Right atrium auricular region (tissue), 2 donors: Measurements from ENCODE around the gene C5orf15. TPM values are rescaled to one million over a fixed set of nuclear protein-coding genes. Genes with fewer than 3 reads are reported as not detected.

ENCODE experiments used
- DNase-seq: peaks from one replicate; pipeline ENCODE4 v3.0.0-alpha.2; 2019; ENCODE audit warnings: low spot score
- H3K27ac ChIP-seq, 2 donors: fragments of 200-600 bp; sonication (generic); 1 replicate in 1 of 2; 2 replicates in 1 of 2; pipeline ENCODE4 v1.5.1; 2016 to 2019
- H3K27me3 ChIP-seq, 2 donors: fragments of 200-600 bp; sonication (generic); one replicate each; pipeline versions ENCODE4 v1.5.1 to v1.6.0; 2017 to 2019
- H3K36me3 ChIP-seq: fragments of 200-600 bp; sonication (generic); one replicate; pipeline ENCODE4 v1.5.1; 2016
- H3K4me1 ChIP-seq, 2 donors: fragments of 200-600 bp; sonication (generic); one replicate each; pipeline versions ENCODE4 v1.5.1 to v1.6.0; 2017 to 2019
- H3K4me3 ChIP-seq, 2 donors: fragments of 200-600 bp; sonication (generic); 1 replicate in 1 of 2; 2 replicates in 1 of 2; pipeline ENCODE4 v1.5.1; 2017 to 2019; ENCODE audit warnings: mild to moderate bottlenecking in 1 of 2, moderate library complexity in 1 of 2
- H3K9me3 ChIP-seq, 2 donors: fragments of 200-600 bp; sonication (generic); one replicate each; pipeline ENCODE4 v1.5.1; 2019
- CTCF ChIP-seq, 2 donors: fragments of 200-600 bp; sonication (generic); IDR thresholded peaks; one replicate each; pipeline ENCODE4 v1.5.1; 2019; ENCODE audit warnings: antibody characterized with exemption in 2 of 2
- total RNA-seq, 2 donors: library from RNA; depleted of rRNA; stranded (reverse); fragments of >200 nt; gene quantifications; one replicate each; pipeline ENCODE4 v1.1.0, GENCODE V29; 2016

C5orf15 gene
- total RNA-seq, 2 donors from 2014 or later: 32.6 to 59.8 TPM

- Histone ChIP-seq H3K4me1 (peaks cover 0 to 37% of the 10 kb centered on the region in 2 donors), H3K27me3 (no peaks in the 10 kb centered on the region), H3K27ac (no peak overlapping the region), H3K36me3 (no peaks in the 10 kb centered on the region), H3K4me3 (no peak overlapping the region), H3K9me3 (no peaks in the 10 kb centered on the region)
- no peak for DNase-seq
- TF ChIP-seq CTCF (IDR thresholded peaks at IDR 0.05): no peak
Observed at GRCh38 chr5:133948721-133949120, 19.7 kb downstream of the C5orf15 start.

- DNase-seq: no peak
- Histone ChIP-seq H3K9me3 (no peaks in the 10 kb centered on the region), H3K27ac (no peak overlapping the region), H3K36me3 (no peaks in the 10 kb centered on the region), H3K4me3 (no peak overlapping the region), H3K27me3 (no peaks in the 10 kb centered on the region), H3K4me1 (peaks cover 0 to 30% of the 10 kb centered on the region in 2 donors)
- no peak for TF ChIP-seq CTCF (IDR thresholded peaks at IDR 0.05)
Observed at GRCh38 chr5:133947431-133947841, 21.0 kb downstream of the C5orf15 start.

DNA sequence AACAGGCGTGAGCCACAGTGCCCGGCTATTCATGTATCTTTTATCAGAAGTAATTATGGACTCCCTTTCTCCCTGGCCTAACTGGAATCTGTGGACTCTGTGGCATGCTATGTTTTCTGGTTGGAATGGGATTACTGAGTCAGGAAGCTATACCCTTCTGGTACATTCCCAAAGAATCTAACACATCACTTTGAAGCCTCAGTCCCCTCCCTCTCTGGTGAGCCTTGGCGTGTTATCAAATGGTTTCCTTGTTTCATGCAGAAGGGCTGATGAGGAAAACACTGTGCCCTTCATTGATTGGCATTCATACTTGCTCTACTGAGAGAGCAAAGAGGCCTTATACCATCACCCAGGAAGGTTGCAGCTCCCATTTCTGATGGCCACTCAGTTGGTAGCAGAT is 22.9 kb downstream of the C5orf15 start:
- Histone ChIP-seq H3K4me3 (no peak overlapping the region), H3K9me3 (no peaks in the 10 kb centered on the region), H3K27me3 (no peaks in the 10 kb centered on the region), H3K36me3 (no peaks in the 10 kb centered on the region), H3K4me1 (peaks cover 0 to 12% of the 10 kb centered on the region in 2 donors), H3K27ac (no peak overlapping the region)
- TF ChIP-seq CTCF (IDR thresholded peaks at IDR 0.05): no peak
- no peak for DNase-seq

DNA sequence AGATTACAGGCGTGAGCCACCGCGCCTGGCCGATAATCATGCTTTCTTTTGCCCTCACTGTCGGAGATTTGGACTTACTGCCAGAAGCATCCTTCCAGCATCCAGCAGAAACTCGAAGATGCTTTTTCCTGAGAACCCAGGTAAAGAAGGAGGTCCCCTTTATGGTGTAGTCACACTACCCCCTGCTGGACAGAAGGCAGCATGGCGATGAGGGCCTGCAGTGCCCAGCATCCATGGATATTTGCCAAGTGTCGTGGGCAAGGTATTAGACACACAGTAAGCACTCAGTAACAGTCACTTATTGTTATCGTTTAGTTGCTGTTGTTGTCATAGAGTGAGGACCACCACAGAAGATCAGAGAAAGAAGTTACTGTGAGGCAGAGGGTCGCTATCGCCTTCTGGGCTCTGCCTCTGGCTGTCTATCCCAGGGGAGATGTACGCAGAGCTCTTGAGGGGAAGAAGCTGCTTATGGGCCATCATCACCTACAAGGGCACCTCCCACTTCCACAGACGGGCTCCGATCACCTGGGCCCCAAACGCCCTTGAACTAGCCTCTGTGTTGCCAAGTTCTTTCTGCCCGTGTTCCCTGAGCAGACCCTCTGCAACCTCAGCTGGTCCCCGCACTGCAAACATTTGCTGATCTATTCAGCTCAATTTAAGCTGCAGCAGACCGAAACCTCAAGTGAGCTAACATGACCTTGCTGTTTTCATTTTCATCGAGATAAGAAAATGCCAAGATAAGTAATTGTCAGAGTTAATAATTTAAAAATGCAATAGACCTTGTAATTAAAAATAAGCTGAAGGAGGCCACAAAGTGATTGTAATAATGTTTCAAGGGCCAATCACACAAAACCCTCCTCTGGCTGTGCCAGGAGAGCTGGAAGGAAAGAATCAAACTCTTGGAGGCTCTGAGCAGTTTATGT is 23.9 kb downstream of the C5orf15 start:
- Histone ChIP-seq H3K27me3 (no peaks in the 10 kb centered on the region), H3K9me3 (no peaks in the 10 kb centered on the region), H3K4me3 (no peak overlapping the region), H3K27ac (no peak overlapping the region), H3K36me3 (no peaks in the 10 kb centered on the region), H3K4me1 (peaks cover 0 to 6% of the 10 kb centered on the region in 2 donors)
- DNase-seq: no peak
- TF ChIP-seq CTCF (IDR thresholded peaks at IDR 0.05): peak; percentile 44 to 72

DNA sequence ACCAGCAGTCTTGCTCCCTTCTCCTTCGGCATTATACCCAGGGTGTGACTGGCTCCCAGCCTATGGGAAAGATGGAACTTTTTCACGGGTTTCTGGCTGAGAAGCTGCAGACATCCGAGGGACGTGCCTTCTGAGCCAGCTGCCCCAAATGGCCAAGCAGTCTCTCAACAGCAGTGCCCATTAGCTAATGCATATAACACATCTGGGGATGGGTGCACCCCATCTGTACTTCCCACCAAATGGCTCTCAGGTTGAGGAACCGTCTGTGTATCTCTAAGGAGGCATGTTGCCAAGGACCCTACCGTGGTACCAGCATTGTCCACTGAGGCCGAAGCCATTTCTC is 25.0 kb downstream of the C5orf15 start:
- DNase-seq: no peak

More for the DNA sequence above, 25.0 kb downstream of the C5orf15 start:
- Histone ChIP-seq H3K27ac (no peak overlapping the region), H3K4me1 (peaks cover 0 to 6% of the 10 kb centered on the region in 2 donors), H3K27me3 (no peaks in the 10 kb centered on the region), H3K9me3 (no peaks in the 10 kb centered on the region), H3K4me3 (no peak overlapping the region), H3K36me3 (no peaks in the 10 kb centered on the region)
- no peak for TF ChIP-seq CTCF (IDR thresholded peaks at IDR 0.05)
